IPS DF 6.9 (cell line): ENCODE measurements around the gene TMEM38A.

Source experiments
- DNase-seq: peaks from one replicate; pipeline ENCODE4 v3.0.0-alpha.2; 2013; ENCODE audit warnings: low read depth, low spot score
- H3K27ac ChIP-seq: one replicate; pipeline ENCODE4 v1.5.1; 2013; ENCODE audit warnings: low read length, control low read depth
- H3K27me3 ChIP-seq: 2 replicates; pipeline ENCODE4 v1.6.1; 2013; ENCODE audit warnings: mild to moderate bottlenecking, low read length; ENCODE audit not compliant: control insufficient read depth, insufficient read depth
- H3K36me3 ChIP-seq: 2 replicates; pipeline ENCODE4 v1.6.1; 2013; ENCODE audit warnings: low read length; ENCODE audit not compliant: control insufficient read depth, insufficient read depth
- H3K4me1 ChIP-seq: 2 replicates; pipeline ENCODE4 v1.6.1; 2013; ENCODE audit warnings: low read length; ENCODE audit not compliant: control insufficient read depth, insufficient read depth
- H3K4me3 ChIP-seq: 2 replicates; pipeline ENCODE4 v1.5.1; 2013; ENCODE audit warnings: mild to moderate bottlenecking, low read length
- H3K9me3 ChIP-seq: 2 replicates; pipeline ENCODE4 v1.6.1; 2013; ENCODE audit warnings: low read length, inconsistent platforms; ENCODE audit not compliant: control insufficient read depth, insufficient read depth
- WGBS: extraction: QIAGEN DNeasy Blood & Tissue Kit; methylation state at CpG from one replicate; pipeline ENCODE4 v1.1.7; 2013; ENCODE audit warnings: mixed read lengths, missing lambda C conversion rate; ENCODE audit not compliant: insufficient read length, insufficient coverage; 5-methylcytosine and 5-hydroxymethylcytosine counted together

Gene TMEM38A

DNA sequence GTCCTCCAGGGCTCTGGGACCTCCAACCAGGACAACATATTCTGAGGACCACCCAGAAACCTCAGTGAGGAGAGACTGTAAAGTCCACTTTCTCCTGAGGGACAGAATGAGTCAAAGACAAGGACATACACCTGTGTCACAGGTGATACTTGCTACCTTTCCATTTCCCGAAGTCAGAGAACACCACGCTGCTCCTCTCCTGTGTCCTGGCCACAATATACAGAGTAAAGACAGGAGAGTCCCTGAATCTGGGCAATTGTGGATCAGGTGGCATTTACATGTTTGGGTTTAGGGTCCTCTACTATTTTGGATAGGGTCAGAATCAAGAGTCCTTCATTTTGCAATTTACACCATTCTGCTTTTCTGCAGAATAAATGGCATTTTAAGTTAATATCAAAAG, 37.9 kb upstream of the TMEM38A start:
- Histone ChIP-seq H3K9me3 (no peaks in the 10 kb centered on the region), H3K4me3 (no peak overlapping the region), H3K4me1 (no peaks in the 10 kb centered on the region; the same call in 1 of the 2 replicates), H3K27me3 (no peaks in the 10 kb centered on the region), H3K36me3 (0 out of 2 replicates have a peak, but pooled peaks cover 3% of the 10 kb centered on the region), H3K27ac (no peak overlapping the region)
- DNase-seq: no peak
- WGBS: no CpG with 5 or more reads among the region's 2 CpGs

- no peak for DNase-seq
- WGBS: no CpG with 5 or more reads among the region's 6 CpGs
- H3K9me3 ChIP-seq: no peaks in the 10 kb centered on the region
These were observed 37.4 kb upstream of the TMEM38A start for GRCh38 chr19:16623576-16623975.

DNA sequence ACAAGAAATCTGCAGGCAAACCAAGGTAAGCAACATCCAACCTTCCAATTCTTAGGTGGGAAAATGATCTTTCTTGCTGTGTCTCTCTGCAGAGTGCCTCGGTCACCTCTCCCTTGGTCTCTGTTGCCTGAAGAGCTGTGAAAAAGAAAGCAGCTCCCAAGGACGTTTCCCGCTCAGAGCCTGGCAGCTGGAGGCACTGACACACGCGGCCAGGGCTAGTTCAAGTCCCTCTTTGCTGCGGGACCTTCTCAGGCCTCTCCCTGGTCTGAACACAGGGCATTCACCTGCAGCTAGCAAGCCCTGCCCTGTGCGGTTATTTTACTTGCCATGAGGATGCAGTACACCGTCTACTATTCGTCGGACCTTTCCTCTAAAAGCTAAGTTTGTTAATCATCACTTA, 36.7 kb upstream of the TMEM38A start:
- DNase-seq: no peak
- no peaks in the 10 kb centered on the region for H3K9me3 ChIP-seq
- H3K36me3 ChIP-seq: 0 out of 2 replicates have a peak, but pooled peaks cover 3% of the 10 kb centered on the region
- no peaks in the 10 kb centered on the region; the same call in 1 of the 2 replicates for H3K4me1 ChIP-seq
- WGBS: no CpG with 5 or more reads among the region's 10 CpGs
- H3K4me3 ChIP-seq: no peak overlapping the region
- no peak overlapping the region for H3K27ac ChIP-seq
- no peaks in the 10 kb centered on the region for H3K27me3 ChIP-seq

More at GRCh38 chr19:16623576-16623975, 37.4 kb upstream of the TMEM38A start:
- Histone ChIP-seq H3K4me1 (no peaks in the 10 kb centered on the region; the same call in 1 of the 2 replicates), H3K27me3 (no peaks in the 10 kb centered on the region), H3K4me3 (no peak overlapping the region), H3K36me3 (0 out of 2 replicates have a peak, but pooled peaks cover 3% of the 10 kb centered on the region), H3K27ac (no peak overlapping the region)

DNA sequence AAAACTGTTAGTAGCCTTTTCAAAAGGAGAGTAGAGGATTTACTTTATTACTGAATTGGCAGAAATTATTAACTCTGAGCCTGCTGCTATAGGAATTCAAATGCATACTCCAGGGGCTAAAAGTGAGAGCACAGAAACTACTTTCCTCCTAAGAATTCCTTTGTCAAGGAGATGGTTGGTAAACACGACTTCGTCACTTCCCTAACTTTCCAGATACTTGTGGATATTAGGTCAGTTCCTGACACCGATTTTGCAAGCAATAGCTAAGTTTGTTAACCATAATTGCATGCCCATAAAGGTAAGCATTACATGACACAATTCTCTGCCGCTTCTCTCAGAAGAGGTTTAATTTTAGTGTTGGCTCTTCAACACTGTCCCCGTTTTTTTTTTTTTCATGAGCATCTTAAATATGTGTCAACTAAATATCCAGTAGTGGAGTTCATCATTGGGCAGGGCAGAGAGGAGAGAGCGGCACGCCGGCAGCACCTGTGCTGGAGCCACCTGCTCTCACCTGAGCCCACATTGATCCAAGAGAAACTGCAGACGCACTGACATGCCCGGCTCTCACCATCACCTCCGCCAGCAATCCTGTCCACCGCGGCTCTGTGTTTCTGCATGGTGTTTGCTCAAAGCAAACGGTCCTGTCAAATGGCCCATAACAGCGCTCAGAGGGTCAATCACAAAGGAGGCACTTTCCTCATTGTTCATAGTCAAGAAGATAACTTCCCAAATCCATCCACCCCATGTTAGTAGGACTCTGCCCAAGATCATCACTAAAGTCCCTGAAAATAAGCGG, 35.6 kb upstream of the TMEM38A start:
- Histone ChIP-seq H3K27ac (no peak overlapping the region), H3K27me3 (no peaks in the 10 kb centered on the region), H3K4me1 (no peaks in the 10 kb centered on the region), H3K9me3 (no peaks in the 10 kb centered on the region), H3K36me3 (0 out of 2 replicates have a peak, but pooled peaks cover 3% of the 10 kb centered on the region), H3K4me3 (no peak overlapping the region)
- no peak for DNase-seq
- WGBS: no CpG with 5 or more reads among the region's 16 CpGs

GRCh38 chr19:16626796-16627192, 34.1 kb upstream of the TMEM38A start:
- Histone ChIP-seq H3K4me3 (peak overlapping the region; percentile 88; the same call in 1 of the 2 replicates), H3K4me1 (no peaks in the 10 kb centered on the region), H3K27ac (no peak overlapping the region), H3K36me3 (0 out of 2 replicates have a peak, but pooled peaks cover 3% of the 10 kb centered on the region), H3K27me3 (no peaks in the 10 kb centered on the region), H3K9me3 (no peaks in the 10 kb centered on the region)
- DNase-seq: no peak
- no CpG with 5 or more reads among the region's 12 CpGs for WGBS

DNA sequence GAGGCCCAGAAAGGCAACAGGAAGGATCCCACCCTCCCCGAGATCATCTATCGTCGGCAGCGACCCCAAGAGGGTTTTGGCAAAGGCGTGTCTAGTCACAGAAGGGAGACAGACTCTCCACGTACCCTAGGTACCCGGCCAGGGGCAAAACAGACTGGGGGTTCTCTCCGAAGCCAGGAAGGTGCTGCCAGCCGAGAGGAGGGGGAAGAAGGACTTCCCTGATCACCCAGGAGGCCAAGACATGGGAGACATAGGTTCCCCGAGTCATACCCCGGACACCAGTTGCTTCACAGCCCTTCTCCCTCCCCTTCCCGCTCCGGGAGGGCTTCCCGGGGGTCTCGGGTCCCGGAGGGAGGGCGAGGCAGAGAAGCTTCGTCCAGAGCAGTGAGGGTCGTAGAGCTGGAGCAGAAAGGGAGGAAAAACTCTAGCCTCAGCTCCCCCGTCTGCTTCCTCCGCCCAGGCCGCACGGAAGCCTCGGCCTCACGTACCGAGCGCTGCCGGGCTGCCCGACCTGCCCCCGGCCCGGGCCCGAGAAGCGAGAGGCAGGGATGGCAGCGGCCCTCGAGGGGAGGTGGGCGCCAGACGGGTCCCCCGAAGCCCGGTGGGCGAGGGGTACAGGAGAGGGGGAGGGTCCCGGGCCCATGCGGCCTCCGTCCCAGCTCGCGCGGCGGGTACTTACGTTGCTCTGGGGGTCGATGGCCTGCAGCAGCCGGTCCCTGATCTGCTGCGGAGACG, 33.6 kb upstream of the TMEM38A start:
- Histone ChIP-seq H3K4me3 (peak overlapping the region; percentile 88), H3K27me3 (no peaks in the 10 kb centered on the region), H3K27ac (no peak overlapping the region), H3K9me3 (no peaks in the 10 kb centered on the region), H3K36me3 (0 out of 2 replicates have a peak, but pooled peaks cover 3% of the 10 kb centered on the region), H3K4me1 (no peaks in the 10 kb centered on the region)
- no CpG with 5 or more reads among the region's 52 CpGs for WGBS
- DNase-seq: no peak

GRCh38 chr19:16627928-16628182, 33.1 kb upstream of the TMEM38A start:
- 0 out of 2 replicates have a peak, but pooled peaks cover 3% of the 10 kb centered on the region for H3K36me3 ChIP-seq
- no peaks in the 10 kb centered on the region for H3K4me1 ChIP-seq
- no CpG with 5 or more reads among the region's 38 CpGs for WGBS
- no peak overlapping the region for H3K27ac ChIP-seq
- no peaks in the 10 kb centered on the region for H3K9me3 ChIP-seq
- H3K4me3 ChIP-seq: peak overlapping the region; percentile 88
- H3K27me3 ChIP-seq: no peaks in the 10 kb centered on the region
- DNase-seq: no peak

GRCh38 chr19:16628183-16628983, 32.6 kb upstream of the TMEM38A start, which contains the start of gene MED26:
TSS of gene MED26 (minus strand) at chr19:16628204. CDS start at chr19:16627943, 261 bp downstream.
- Histone ChIP-seq H3K27ac (no peak within 1 kb of the TSS), H3K4me3 (peak within 1 kb of the TSS; percentile 90), H3K27me3 (no peaks in the 10 kb centered on the region), H3K4me1 (no peaks in the 10 kb centered on the region), H3K9me3 (no peaks in the 10 kb centered on the region), H3K36me3 (0 out of 2 replicates have a peak, but pooled peaks cover 3% of the 10 kb centered on the region)
- WGBS: no CpG with 5 or more reads among the region's 98 CpGs
- peak; percentile 78 for DNase-seq

GRCh38 chr19:16628984-16629691, 31.8 kb upstream of the TMEM38A start:
- DNase-seq: no peak
- Histone ChIP-seq H3K4me1 (no peaks in the 10 kb centered on the region), H3K36me3 (0 out of 2 replicates have a peak, but pooled peaks cover 2% of the 10 kb centered on the region), H3K9me3 (no peaks in the 10 kb centered on the region), H3K27ac (no peak overlapping the region), H3K4me3 (peak overlapping the region; percentile 90; the same call in 1 of the 2 replicates), H3K27me3 (no peaks in the 10 kb centered on the region)
- WGBS: no CpG with 5 or more reads among the region's 23 CpGs
